Activated naive CD4-positive, alpha-beta T cell (primary cell): ENCODE data around the gene PGC.
A peak's percentile ranks its signal among the peaks of the same experiment; 100 is the strongest.

Source experiments
- DNase-seq, 4 experiments: peaks; one replicate each; lab custom pipeline; 2025; lab: John Stamatoyannopoulos, UW

Gene PGC

GRCh38 chr6:41714556-41715273 lies 32.5 kb downstream of the PGC start:
- no peak for DNase-seq

- no peak for DNase-seq
Measured at GRCh38 chr6:41713650-41714291, 33.4 kb downstream of the PGC start.

- DNase-seq, result no peak
Measured at GRCh38 chr6:41713159-41713649, 34.0 kb downstream of the PGC start.

- DNase-seq, result no peak
Measured at GRCh38 chr6:41712651-41713103, 34.5 kb downstream of the PGC start.

DNA sequence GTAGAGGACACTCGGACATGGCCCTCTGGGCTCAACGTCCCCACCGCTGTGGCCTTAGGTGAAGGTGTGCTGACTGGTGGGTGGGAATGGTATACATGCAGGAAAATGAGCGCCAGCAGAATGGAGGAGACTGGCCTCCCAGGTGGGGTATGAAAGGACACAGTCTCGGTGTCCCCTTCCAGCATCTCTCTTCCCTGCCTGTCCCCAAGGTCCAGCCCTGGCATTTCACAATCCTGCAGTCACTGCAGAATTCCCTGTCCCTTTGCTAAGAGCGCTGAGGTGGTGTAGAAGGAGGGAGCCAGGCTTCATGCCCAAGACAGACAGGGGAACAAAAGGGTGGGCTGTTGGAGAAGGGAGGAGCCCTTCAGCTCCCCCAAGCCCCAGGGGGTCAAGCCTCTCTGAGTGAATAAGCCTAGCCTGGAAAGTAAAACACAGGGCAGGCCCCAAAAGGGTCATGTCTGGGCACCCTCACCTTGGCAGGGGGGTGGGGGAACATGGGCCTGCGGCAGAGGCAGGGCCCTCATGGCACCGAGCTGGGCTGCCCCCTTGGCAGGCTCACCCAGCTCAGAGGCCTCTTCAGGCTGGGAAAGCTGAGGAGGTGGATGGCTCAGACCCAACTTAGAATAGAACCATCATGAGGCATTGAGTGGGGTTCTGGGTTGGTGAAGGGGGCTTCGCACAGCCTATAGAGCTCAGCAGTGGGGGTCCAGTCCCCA lies 35.7 kb downstream of the PGC start:
- no peak for DNase-seq

GRCh38 chr6:41709375-41709774 lies 37.8 kb downstream of the PGC start:
- DNase-seq, result no peak

- no peak for DNase-seq
Measured at GRCh38 chr6:41708856-41709255, 38.3 kb downstream of the PGC start.

DNA sequence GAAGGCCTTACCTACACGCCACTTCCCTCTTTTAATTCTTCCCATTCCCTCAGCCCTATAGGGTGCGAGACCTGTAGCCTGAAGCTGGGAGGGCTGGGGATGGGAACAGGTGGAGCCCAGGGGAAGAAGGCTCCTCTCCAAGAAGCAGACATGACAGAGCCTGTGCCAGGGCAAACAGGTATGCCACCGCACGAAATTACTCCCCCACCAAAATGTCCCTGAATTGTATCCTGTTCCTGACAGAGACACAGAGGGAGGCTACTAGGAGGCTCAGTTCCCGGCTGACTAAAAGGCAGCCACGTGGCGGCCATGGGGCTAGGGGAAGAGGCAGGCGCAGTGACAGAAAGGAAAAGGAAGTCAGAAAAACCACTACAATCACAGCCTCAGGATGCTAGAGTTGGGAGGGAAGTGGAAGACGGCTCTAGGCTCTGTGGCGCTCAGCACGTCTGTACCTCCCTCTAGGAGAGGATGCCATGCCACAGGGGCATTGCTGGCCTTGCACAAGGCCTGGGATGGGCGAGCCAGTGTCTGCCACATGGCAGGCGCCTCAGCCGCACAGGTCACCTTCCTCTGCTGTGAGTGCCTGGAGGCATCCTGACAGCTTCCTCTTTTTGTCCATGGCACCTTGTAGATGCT lies 39.5 kb downstream of the PGC start:
- DNase-seq, result peak in 1 of 4 experiments; percentile 16

- DNase-seq, result no peak
Measured at GRCh38 chr6:41706876-41707564, 40.2 kb downstream of the PGC start.

DNA sequence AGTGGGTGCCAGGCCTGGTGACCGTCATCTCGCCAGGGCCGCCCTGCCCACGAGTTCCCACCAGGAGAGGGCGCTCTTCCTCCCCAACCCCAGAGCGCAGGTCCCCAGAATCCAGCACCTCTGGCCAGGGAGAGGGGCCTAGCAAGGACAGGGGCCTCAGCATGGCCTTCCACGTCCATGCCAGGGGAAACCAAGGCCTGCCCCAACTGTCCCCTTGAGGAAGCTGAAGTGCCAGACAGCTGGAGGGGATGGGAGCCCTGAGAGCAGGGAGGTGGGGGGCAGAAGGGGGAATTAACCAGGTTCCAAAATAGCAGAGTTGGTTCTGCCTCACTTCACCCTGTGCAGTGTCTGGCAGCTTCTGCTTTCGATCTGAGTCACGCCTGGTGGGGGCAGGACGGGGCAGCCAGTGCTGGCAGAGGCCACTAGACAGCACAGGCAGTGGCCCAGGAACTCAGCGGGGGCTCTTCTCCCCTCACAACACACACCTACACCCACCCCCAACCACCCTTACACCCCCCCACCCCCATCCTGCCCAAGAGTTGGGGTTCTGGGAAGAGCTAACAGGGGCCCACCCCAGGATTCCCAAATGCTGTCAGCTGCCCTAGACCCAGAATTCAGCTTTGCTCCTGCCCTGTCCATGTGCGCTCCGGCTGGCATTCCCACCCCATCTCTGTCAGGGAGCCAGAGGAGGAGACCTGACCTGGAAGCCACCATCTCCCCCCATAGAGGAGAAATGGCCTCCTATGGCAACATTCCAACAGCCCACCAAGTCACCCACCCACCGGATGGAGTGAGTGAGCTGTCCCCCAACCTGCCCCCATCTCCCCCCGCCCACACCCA lies 41.0 kb downstream of the PGC start:
- peak in 1 of 4 experiments; percentile 20 for DNase-seq

DNA sequence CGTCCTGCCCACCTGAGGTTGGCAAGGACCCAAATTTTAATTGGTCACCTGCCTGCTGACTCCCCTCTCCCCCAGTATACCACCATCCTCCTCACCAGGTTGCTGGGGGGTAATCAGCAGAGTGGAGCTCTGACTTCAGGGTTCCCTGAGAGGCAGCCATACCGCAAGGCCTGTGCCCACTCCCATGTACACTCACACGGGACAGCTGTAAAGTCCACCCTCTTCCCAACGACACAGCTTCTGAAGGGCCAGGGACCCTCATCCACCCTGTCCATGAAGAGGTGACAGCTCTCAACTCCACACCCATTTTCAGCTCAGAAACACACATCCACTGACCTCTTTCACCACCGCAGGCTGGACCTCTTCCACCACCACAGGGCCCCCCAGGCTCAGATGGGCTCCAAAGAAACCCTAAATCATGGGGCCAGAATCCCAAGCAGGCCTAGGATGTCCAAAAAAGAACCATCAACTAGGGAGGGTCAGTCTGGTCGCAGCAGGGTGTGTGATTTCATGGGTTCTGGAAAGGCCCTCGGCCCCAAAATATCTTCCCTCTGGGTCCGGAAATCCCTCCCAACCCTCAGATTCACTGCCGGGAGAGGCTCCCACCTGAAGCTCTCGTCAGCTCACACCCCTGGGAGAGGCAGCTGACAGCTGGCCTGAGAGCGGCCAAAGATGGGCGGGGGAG lies 41.7 kb downstream of the PGC start:
- DNase-seq, result no peak

DNA sequence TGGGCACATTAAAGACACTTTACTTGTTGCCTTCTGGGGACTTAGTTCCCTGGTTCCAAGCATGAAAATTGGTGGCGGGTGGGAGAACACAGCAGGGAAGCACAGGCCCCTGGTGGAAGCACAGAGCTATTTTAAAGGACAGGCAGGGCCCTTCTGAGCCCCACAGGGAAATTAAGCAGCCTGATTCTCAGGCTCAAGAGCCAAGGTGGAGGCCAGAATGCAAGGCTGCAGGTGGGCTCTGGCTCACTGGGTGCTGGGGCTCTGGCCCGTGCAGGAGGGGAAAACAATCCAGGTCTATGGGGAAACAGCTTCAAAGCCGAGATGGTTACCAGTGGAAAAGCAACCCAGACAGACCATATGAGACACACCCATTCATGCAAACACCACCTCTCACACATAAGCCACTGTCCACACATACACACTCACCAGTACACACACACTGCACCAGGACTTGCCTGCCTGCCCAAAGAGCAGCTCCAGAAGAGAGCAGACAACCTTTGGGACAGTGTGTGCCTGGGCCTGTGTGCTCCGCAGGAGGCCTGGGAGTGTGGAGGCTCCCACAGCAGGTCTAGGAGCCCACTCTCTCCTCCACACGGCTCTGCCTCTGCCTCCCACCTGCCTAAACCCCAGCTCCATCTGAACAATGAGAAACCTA lies 42.4 kb downstream of the PGC start:
- no peak for DNase-seq

- DNase-seq, result no peak
Measured at GRCh38 chr6:41704028-41704427, 43.2 kb downstream of the PGC start.

DNA sequence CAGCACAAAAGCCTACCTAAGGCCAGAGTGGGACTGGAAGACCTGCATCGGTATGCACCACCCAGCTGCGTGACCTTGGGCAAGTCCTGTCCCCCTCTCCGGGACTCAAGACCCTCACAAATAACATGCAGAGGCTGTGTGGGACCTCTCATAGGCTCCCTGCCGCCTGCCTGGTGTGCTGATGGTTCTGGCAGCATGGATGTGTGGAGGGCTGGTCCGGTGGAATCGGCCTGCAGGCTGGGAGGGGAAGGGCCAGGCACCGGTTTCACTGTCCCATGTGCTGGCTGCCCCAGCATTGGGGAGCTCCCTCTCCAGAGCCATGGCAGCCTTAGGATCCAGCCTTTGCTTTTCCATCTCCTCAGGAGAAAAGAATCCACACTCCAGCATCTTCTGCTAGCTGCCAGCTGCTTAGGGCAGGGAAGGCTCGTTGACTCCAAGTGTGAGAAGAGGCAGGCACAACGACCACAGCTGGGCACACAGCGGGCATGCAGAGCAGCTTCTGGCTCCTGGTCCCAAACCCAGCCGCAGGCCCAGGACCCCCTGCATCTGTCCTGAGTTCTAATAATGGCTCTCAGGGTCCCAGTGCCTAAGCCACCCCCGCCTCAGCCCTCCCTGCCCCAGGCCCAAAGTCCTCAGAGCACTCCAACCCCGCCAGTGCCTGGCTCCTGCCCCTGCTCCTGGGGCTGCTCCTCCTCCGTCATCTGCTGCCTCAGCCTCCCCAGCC lies 44.3 kb downstream of the PGC start:
- no peak for DNase-seq

GRCh38 chr6:41702089-41702745 lies 45.0 kb downstream of the PGC start:
- no peak for DNase-seq

DNA sequence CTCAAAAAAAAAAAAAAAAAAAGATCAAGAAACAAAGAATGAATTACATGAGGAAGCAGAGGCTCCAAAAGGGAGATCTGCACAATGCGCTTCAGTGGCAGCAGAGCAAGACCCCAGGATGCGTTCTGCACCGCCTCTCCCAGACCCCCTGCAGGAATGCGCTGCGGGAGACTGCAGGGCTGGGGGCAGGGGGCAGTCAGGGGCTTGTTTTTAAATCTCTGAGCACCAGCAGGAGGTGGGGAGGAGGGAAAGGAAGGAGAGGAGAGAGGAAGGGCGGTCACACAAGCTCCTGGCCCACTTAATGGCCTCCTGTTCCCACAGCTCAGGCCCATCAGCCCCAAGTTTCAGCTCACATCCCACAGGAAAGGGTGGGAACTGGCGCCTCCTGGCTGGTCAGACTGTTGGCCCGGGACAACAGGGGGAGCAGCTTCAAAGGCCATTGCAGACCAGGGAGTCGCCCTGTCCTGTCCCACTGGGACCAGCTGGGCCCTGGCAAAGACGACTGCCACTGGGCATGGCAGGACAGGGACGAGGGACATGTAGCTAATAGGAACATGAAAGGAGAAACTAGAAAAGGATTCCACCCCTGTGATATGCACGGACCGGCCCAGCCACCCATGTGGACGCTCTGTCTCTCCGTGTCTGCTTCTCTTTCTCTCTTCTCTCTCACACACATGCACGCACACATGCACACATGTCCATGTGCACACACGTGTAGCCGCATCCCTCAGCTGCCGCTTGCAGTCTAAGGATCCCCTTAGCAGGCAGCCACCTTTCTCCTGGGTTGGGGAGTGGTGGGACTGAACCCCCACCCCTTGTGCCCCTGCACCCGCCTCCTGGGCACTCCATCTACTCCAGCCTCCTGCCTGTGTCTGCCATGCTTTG lies 46.5 kb downstream of the PGC start:
- DNase-seq, result no peak

DNA sequence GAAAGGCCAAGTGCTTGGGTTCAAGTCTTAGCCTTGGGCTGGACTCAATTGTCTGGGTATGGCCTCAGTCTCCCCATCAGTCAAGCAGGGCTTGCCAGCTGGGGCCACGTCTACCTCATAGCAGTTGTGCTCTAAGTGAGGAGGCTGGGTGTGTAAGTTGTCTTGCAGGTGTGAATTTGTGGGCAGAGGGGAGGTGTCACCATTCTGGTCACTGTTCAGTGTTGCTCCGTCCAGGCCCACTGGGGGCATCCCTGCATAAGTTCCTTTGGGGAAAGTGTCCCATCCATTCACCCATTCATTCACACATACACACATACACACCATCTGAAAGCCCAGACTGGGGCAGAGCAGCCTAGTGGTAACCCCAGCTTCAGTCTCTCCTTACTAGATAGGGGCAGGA lies 48.1 kb downstream of the PGC start:
- DNase-seq, result no peak
